ENCODE results near the gene PRDM7.
"Not testable (repeated sequence)": the region's sequence is repeated elsewhere in the genome, so short reads cannot be mapped to it uniquely, and the experiment has no call there.

The PRDM7 gene

DNA sequence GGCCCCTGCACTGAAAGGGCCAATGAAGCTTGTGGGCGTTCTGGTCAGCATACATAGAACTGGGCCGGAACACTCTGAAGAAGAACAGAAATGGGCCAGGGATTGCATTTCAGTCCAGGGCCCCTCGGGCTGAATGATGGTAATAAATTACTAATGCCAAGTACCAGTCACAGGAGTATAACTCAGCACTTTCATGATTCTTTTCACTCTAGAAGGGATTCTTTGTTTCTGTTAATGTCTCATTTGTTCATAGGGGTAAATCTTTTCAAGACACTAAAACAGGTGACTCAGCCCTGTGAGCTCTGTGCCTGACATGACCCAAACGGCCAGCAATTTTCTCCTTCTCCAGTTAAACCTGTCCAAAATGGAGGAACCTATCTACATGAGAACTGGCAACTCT is 15.7 kb upstream of the PRDM7 start:
- not testable (repeated sequence) for H3K4me1 ChIP-seq (ENCODE audit: insufficient read depth, low read length); H3K36me3 ChIP-seq (ENCODE audit: insufficient read depth, low read length); H3K9ac ChIP-seq (ENCODE audit: low read depth, low read length); H3K9me3 ChIP-seq (ENCODE audit: control insufficient read depth, insufficient read depth, low read length)

DNA sequence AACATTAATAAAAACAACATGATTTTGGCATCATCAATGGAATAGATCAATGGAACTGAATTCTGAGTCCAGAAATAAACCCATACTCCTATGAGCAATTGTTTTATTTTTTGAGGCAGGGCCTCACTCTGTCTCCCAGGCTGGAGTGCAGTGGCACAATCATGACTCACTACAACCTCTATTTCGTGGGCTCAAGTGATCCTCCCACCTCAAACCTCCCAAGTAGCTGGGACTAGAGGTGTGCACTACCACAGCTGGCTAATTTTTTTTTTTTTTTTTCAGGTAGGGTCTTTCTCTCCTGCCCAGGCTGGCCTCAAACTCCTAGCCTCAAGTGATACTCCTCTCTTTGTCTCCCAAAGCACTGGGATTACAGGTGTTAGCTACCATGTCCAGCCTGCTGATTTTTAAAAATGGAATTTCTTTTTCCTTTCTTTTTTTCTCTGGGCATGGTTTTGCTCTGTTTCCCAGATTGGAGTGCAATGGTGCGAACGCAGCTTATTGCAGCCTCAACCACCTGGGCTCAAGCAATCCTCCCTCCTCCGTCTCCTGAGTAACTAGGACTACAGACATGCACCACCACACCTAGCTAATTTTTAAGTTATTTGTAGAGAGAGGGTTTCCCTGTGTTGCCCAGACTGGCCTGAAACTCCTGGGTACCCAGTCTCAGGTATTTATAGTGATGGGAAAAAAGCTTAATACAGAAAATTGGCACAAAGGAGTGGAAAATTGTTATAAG is 7.3 kb upstream of the PRDM7 start:
- no peak overlapping the region for H3K9ac ChIP-seq (ENCODE audit: low read depth, low read length)
- H3K4me1 ChIP-seq (ENCODE audit: insufficient read depth, low read length), result no peaks in the 10 kb centered on the region
- H3K36me3 ChIP-seq (ENCODE audit: insufficient read depth, low read length), result no peaks in the 10 kb centered on the region
- H3K9me3 ChIP-seq (ENCODE audit: control insufficient read depth, insufficient read depth, low read length), result no peaks in the 10 kb centered on the region

DNA sequence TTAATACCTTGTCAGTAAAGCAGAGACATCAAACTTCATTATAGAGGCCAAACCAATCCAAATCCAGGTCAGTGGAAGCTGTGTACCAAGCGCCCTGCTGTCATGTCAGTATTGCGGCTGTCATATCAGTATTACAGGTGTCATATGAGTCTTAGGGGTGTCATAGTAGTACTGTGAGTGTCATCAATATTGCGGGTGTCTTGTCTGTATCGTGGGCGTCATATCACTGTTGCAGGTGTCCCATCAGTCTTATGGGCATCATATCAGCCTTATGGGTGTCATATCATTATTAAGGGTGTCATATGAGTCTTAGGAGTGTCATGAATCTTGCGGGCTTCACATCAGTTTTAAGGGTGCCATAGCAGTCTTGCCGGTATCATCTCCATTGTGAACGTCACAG is 6.0 kb upstream of the PRDM7 start:
- H3K9me3 ChIP-seq (ENCODE audit: control insufficient read depth, insufficient read depth, low read length), result no peaks in the 10 kb centered on the region
- no peaks in the 10 kb centered on the region; the same call in 1 of the 2 replicates for H3K4me1 ChIP-seq (ENCODE audit: insufficient read depth, low read length)
- H3K9ac ChIP-seq (ENCODE audit: low read depth, low read length), result no peak overlapping the region
- no peaks in the 10 kb centered on the region for H3K36me3 ChIP-seq (ENCODE audit: insufficient read depth, low read length)

DNA sequence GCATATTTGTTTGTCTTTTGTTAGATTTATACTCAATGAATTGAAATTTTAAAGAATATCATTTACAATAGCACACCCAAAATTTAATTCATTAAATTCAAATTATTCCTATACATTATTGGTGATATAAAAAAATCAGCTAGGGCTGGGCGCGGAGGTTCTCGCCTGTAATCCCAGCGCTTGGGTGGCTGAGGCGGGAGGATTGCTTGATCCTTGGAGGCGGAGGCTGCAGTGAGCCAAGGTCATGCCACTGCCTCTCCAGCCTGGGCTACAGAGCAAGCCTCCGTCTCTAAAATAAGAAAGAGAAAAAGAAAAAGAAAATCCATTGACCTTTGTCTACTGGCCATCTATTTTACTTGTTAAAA is 4.5 kb upstream of the PRDM7 start:
- Histone ChIP-seq H3K9ac (ENCODE audit: low read depth, low read length) (no peak overlapping the region; the same call in 1 of the 2 replicates), H3K9me3 (ENCODE audit: control insufficient read depth, insufficient read depth, low read length) (no peaks in the 10 kb centered on the region), H3K4me1 (ENCODE audit: insufficient read depth, low read length) (no peaks in the 10 kb centered on the region; the same call in 1 of the 2 replicates), H3K36me3 (ENCODE audit: insufficient read depth, low read length) (no peaks in the 10 kb centered on the region)

DNA sequence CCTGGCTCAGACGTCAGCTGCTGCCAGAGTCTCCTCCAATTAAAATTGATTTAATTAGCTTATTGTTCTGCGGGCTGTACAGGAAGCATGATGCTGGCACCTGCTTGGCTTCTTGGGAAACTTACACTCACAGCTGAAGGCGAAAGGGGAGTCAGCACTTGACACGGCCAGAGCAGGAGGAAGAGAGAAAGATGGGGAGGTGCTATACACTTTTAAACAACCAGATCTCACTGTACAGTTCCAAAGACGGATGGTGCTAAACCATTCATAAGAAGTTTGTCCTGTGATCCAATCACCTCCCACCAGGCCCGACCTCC is 1.4 kb upstream of the PRDM7 start:
- H3K9me3 ChIP-seq (ENCODE audit: control insufficient read depth, insufficient read depth, low read length), result no peaks in the 10 kb centered on the region
- H3K9ac ChIP-seq (ENCODE audit: low read depth, low read length), result no peak overlapping the region
- H3K4me1 ChIP-seq (ENCODE audit: insufficient read depth, low read length), result no peaks in the 10 kb centered on the region; the same call in 1 of the 2 replicates
- H3K36me3 ChIP-seq (ENCODE audit: insufficient read depth, low read length), result no peaks in the 10 kb centered on the region

DNA sequence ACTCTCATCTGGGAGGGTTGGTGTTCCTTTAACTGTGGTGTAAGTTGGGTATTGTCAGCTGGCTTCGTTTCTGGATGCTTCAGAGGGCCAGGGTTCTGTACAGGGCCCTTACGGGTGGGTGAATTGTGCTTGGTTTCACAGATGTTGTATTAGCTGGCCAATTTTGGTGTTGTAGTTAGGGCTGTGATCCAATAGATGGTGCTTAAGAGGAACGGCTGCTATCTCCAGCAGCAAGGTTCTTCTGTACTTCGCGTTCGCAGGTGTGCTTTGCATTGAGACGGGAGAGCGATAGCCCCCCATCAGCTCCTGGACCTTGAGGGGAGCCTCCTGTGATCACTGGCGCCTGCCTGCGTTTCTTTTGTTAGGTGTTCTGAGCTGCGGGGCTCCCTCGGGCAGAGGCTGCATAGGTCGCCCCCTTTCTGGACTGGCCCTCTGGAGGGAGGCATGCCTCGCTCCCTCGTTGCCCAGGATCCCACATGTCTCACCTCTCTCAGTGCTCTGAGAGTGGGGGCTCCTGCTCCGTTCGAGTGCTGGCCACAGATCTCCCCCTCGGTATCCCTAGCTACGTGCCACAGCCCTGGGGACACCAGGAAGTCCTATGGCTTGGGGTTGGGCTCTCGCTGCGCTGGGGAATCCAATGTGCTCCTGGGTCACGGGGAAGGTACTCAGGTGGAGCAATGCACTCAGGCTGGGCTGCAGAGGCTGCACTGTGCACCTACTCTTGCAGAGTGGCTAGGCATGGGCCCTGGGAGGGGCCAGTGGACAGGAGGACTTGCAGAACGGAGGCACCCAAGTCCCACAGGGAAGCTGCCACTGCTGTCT is 837 bp upstream of the PRDM7 start:
- Histone ChIP-seq H3K9me3 (ENCODE audit: control insufficient read depth, insufficient read depth, low read length) (no peaks in the 10 kb centered on the region), H3K4me1 (ENCODE audit: insufficient read depth, low read length) (no peaks in the 10 kb centered on the region; the same call in 1 of the 2 replicates), H3K36me3 (ENCODE audit: insufficient read depth, low read length) (no peaks in the 10 kb centered on the region), H3K9ac (ENCODE audit: low read depth, low read length) (peak overlapping the region; percentile 53)

DNA sequence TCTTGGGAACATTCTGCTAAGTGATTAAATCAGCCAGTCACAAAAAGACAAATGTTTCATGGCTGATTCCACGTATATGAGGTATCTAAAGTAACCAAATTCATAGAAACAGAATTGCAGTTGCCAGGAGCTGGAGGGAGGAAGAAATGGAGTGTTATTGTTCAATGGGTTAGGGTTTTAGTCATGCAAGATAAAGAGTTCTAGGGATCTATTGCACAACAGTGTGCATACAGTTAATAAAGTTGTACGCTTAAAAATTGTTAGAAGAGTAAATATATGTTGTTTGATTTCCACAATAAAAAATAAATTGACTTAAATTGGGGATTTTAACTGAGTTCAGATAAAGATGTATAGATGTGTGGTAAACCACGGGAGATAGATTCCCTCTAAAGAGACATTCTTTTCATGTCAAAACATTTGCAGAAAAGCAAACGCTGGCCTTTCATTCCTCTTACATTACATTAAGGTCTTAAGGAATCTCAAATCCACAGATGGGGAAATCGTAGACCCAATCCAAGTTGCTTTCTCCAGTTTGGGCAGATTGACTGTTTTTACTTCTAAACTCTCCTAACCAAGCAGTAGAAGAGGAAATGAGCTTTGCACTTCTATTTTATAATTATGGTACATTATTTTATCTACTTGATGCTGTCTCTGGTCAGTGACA is 4.6 kb downstream of the PRDM7 start:
- no peaks in the 10 kb centered on the region for H3K9me3 ChIP-seq (ENCODE audit: control insufficient read depth, insufficient read depth, low read length)
- H3K36me3 ChIP-seq (ENCODE audit: insufficient read depth, low read length), result no peaks in the 10 kb centered on the region
- H3K9ac ChIP-seq (ENCODE audit: low read depth, low read length), result no peak overlapping the region
- H3K4me1 ChIP-seq (ENCODE audit: insufficient read depth, low read length), result no peaks in the 10 kb centered on the region

DNA sequence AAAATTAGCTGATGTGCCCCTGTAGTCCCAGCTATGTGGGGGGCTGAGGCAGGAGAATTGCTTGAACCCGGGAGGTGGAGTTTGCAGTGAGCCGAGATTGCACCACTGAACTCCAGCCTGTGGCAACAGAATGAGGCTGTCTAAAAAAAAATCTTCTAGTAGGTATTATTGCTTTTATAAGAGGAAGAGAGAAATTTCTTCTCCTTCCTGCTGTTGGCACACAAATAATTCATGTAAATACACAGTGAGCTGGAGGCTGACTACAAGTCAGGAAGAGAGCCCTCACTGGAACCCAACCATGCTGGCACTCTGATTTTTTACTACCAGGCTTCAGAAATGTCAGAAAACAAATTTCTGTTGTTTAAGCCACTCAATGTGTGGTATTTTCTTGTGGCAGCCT is 6.7 kb downstream of the PRDM7 start:
- Histone ChIP-seq H3K9ac (ENCODE audit: low read depth, low read length) (no peak overlapping the region), H3K36me3 (ENCODE audit: insufficient read depth, low read length) (no peaks in the 10 kb centered on the region), H3K9me3 (ENCODE audit: control insufficient read depth, insufficient read depth, low read length) (no peaks in the 10 kb centered on the region)

DNA sequence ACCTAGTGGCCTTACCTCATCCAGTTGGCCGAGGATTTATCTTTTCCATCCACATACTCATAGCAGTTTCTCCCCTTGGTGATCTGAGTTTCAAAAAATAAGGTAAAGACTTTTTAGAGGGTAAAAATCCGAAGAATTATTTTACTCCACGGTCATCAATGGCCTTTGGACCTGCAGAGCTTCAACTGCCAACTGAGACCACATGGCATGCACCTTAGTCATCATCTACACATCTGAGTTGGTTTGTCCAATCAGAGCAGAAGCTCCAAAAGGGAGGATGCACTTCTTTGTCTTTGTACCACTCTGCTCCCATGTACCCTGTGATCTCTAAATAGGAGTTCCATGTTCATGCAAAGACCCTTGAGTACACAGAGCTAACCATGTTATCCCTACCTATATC is 15.7 kb downstream of the PRDM7 start:
- H3K9ac ChIP-seq (ENCODE audit: low read depth, low read length), result no peak overlapping the region
- H3K4me1 ChIP-seq (ENCODE audit: insufficient read depth, low read length), result no peaks in the 10 kb centered on the region
- H3K36me3 ChIP-seq (ENCODE audit: insufficient read depth, low read length), result no peaks in the 10 kb centered on the region
- no peaks in the 10 kb centered on the region for H3K9me3 ChIP-seq (ENCODE audit: control insufficient read depth, insufficient read depth, low read length)

More for the DNA sequence above, 6.7 kb downstream of the PRDM7 start:
- no peaks in the 10 kb centered on the region for H3K4me1 ChIP-seq (ENCODE audit: insufficient read depth, low read length)

DNA sequence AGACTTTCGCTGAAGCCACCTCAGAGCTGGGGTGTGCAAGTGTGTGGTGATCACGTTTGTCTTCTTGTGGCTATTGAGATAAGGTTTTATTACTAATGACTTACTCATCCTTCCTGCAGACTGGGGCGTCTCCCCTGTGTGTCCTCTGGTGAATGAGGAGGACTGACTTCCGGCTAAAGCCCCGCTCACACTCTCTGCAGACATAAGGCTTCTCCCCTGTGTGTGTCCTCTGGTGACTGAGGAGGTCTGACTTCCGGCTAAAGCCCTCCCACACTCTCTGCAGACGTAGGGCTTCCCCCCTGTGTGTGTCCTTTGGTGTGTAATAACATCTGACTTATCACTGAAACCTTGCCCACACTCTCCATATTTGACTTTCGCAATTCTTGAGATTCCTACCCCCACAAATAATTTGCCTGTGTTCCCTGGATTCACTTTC is 19.4 kb downstream of the PRDM7 start:
- H3K9me3 ChIP-seq (ENCODE audit: control insufficient read depth, insufficient read depth, low read length), result peaks cover 10% of the 10 kb centered on the region
- H3K9ac ChIP-seq (ENCODE audit: low read depth, low read length), result no peak overlapping the region
- no peaks in the 10 kb centered on the region; the same call in 1 of the 2 replicates for H3K36me3 ChIP-seq (ENCODE audit: insufficient read depth, low read length)
- no peaks in the 10 kb centered on the region for H3K4me1 ChIP-seq (ENCODE audit: insufficient read depth, low read length)

DNA sequence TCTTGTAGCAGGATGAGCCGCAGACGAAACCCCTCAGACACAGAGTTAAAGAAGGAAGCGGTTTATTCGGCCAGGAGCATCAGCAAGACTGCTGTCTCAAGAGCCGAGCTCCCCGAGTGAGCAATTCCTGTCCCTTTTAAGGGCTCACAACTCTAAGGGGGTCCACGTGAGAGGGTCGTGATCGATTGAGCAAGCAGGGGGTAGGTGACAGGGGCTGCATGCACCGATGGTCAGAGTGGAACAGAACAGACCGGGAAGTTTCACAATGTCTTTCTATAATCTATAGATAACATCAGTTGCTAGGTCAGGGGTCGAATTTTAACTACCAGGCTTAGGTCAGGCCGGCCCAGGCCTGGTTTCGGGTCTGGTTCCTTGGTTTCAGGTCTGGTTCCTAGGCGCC is 20.6 kb downstream of the PRDM7 start:
- peaks cover 10% of the 10 kb centered on the region for H3K9me3 ChIP-seq (ENCODE audit: control insufficient read depth, insufficient read depth, low read length)
- not testable (repeated sequence) for H3K36me3 ChIP-seq (ENCODE audit: insufficient read depth, low read length); H3K4me1 ChIP-seq (ENCODE audit: insufficient read depth, low read length); H3K9ac ChIP-seq (ENCODE audit: low read depth, low read length)

DNA sequence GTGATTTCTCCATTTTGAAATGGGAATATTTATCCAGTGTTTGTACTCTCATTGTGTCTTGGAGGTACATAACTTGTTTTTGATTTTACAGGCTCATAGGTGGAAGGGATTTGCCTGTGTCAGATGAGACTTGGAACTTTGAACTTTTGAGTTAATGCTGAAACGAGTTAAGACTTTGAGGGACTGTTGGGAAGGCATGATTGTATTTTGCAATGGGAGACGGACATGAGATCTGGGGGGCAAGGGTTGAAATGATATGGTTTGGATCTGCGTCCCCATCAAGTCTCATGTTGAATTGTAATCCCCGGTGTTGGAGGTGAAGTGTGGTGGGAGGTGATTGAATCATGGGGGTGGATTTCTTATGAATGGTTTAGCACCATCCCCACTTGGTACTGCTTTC is 21.8 kb downstream of the PRDM7 start:
- peaks cover 10% of the 10 kb centered on the region for H3K9me3 ChIP-seq (ENCODE audit: control insufficient read depth, insufficient read depth, low read length)
- H3K9ac ChIP-seq (ENCODE audit: low read depth, low read length), result no peak overlapping the region
- H3K36me3 ChIP-seq (ENCODE audit: insufficient read depth, low read length), result no peaks in the 10 kb centered on the region; the same call in 1 of the 2 replicates
- no peaks in the 10 kb centered on the region for H3K4me1 ChIP-seq (ENCODE audit: insufficient read depth, low read length)

DNA sequence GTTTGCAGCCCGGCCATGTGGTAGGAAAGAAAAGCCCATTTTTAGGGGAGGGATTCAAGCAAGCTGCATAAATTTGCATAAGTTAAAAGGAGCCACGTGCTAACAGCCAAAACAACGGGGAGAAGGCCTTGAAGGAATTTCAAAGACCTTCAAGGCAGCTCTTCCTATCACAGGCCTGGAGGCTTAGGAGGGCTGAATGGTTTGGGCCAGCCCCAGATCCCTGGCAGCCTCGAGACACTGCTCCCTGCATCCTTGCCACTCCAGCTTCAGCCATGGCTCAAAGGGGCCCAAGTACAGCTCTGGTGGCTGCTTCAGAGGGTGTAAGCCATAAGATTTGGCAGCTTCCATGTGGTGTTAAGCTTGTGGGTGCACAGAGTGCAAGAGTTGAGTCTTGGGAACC is 22.6 kb downstream of the PRDM7 start:
- H3K36me3 ChIP-seq (ENCODE audit: insufficient read depth, low read length), result no peaks in the 10 kb centered on the region; the same call in 1 of the 2 replicates
- no peak overlapping the region for H3K9ac ChIP-seq (ENCODE audit: low read depth, low read length)
- no peaks in the 10 kb centered on the region for H3K4me1 ChIP-seq (ENCODE audit: insufficient read depth, low read length)
- peaks cover 10% of the 10 kb centered on the region for H3K9me3 ChIP-seq (ENCODE audit: control insufficient read depth, insufficient read depth, low read length)

DNA sequence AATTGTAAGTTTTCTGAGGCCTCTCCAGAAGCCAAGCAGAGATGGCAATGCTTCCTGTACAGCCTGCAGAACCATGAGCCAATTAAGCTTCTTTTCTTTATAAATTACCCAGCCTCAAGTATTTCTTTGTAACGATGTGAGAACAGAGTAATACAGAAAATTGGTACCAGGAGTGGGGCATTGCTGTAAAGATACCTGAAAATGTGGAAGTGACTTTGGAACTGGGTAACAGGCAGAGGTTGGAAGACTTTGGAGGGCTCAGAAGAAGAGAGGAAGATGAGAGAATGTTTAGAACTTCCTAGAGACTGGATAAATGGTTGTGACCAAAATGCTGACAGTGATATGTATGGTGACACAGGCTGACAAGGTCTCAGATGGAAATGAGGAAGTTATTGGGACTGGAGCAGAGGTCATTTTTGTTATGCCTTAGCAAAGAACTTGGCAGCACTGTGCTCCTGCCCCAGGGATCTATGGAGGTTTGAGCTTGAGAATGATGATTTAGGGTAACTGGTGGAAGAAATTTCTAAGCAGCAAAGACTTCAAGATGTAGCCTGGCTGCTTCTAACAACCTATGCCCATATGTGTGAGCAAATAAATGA is 23.1 kb downstream of the PRDM7 start:
- peaks cover 10% of the 10 kb centered on the region for H3K9me3 ChIP-seq (ENCODE audit: control insufficient read depth, insufficient read depth, low read length)
- H3K9ac ChIP-seq (ENCODE audit: low read depth, low read length), result no peak overlapping the region
- H3K36me3 ChIP-seq (ENCODE audit: insufficient read depth, low read length), result no peaks in the 10 kb centered on the region; the same call in 1 of the 2 replicates
- no peaks in the 10 kb centered on the region for H3K4me1 ChIP-seq (ENCODE audit: insufficient read depth, low read length)

Data from ES-I3 (cell line).